ENCODE data around the gene GYS1. TPM values are rescaled to one million over a fixed set of nuclear protein-coding genes. Genes with fewer than 3 reads are reported as not detected.

GYS1 gene
- total RNA-seq, 1 experiment from 2014 or later = 29.7 TPM

- DNase-seq (ENCODE audit: unreplicated experiment) = no peak
- Mint-ChIP-seq H3K27ac (ENCODE audit: low read depth, unreplicated experiment) (no peak overlapping the region), H3K36me3 (ENCODE audit: insufficient read depth, unreplicated experiment) (peaks cover 27% of the 10 kb centered on the region), H3K9me3 (ENCODE audit: unreplicated experiment) (no peaks in the 10 kb centered on the region), H3K27me3 (ENCODE audit: insufficient read depth, unreplicated experiment) (no peaks in the 10 kb centered on the region), H3K4me1 (ENCODE audit: insufficient read depth, unreplicated experiment) (no peaks in the 10 kb centered on the region), H3K4me3 (ENCODE audit: unreplicated experiment) (no peak overlapping the region)
- TF ChIP-seq, protein P1, sequence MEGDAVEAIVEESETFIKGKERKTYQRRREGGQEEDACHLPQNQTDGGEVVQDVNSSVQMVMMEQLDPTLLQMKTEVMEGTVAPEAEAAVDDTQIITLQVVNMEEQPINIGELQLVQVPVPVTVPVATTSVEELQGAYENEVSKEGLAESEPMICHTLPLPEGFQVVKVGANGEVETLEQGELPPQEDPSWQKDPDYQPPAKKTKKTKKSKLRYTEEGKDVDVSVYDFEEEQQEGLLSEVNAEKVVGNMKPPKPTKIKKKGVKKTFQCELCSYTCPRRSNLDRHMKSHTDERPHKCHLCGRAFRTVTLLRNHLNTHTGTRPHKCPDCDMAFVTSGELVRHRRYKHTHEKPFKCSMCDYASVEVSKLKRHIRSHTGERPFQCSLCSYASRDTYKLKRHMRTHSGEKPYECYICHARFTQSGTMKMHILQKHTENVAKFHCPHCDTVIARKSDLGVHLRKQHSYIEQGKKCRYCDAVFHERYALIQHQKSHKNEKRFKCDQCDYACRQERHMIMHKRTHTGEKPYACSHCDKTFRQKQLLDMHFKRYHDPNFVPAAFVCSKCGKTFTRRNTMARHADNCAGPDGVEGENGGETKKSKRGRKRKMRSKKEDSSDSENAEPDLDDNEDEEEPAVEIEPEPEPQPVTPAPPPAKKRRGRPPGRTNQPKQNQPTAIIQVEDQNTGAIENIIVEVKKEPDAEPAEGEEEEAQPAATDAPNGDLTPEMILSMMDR (IDR thresholded peaks at IDR 0.05; ENCODE audit: unreplicated experiment) = no peak
- ChIA-PET POLR2A (interaction anchor here (1.6 to 1.7 kb wide), 2 partner anchors 14 to 19 kb away, joined by 4 to 5 read pairs; partner anchors contain the start of gene NUCB1), CTCF (interaction anchor here (1.8 kb wide), 1 partner anchor 14 kb away, joined by 5 read pairs; the partner anchor contains the start of gene DHDH)
- intact Hi-C loops (cut with micrococcal nuclease) = no loop called here
- no TSS peak for BruUV-seq (replicated peaks)
These were observed 74.3 kb downstream of the GYS1 start for GRCh38 chr19:48918801-48919247.

Small RNAs within 50 kb of the gene (microRNA-seq; reads per million reads assigned to microRNA genes)
- gene MIR6798 = 0.53 reads per million

Other genes starting within 250 kb of the GYS1 start
- 3.5 and 4.2 TPM in 2 replicates for gene IZUMO1, start 246.4 kb downstream of the GYS1 start, total RNA-seq (2022)
- 10.5 and 14.7 TPM in 2 replicates for gene FUT1, start 240.7 kb downstream of the GYS1 start, total RNA-seq (2022)
- 0.49 and 0.93 TPM in 2 replicates for gene FGF21, start 237.8 kb downstream of the GYS1 start, total RNA-seq (2022)
- 40.7 and 48.2 TPM in 2 replicates for gene BCAT2, start 182.3 kb downstream of the GYS1 start, total RNA-seq (2022)
- gene HSD17B14, start 156.8 kb downstream of the GYS1 start, total RNA-seq (2022) = 0.26 and 0.32 TPM in 2 replicates
- 10.1 and 11.9 TPM in 2 replicates for gene PLEKHA4, start 124.7 kb downstream of the GYS1 start, total RNA-seq (2022)
- gene PPP1R15A, start 120.9 kb downstream of the GYS1 start, total RNA-seq (2022) = 207 and 248 TPM in 2 replicates
- gene TULP2, start 94.6 kb downstream of the GYS1 start, total RNA-seq (2022) = not detected in 2 replicates
- 61.4 and 76.8 TPM in 2 replicates for gene NUCB1, start 93.0 kb downstream of the GYS1 start, total RNA-seq (2022)
- gene DHDH, start 59.6 kb downstream of the GYS1 start, total RNA-seq (2022) = not detected in 2 replicates
- gene BAX, start 38.4 kb downstream of the GYS1 start, total RNA-seq (2022) = 130 and 152 TPM in 2 replicates
- 275 and 390 TPM in 2 replicates for gene FTL, start 28.0 kb downstream of the GYS1 start, total RNA-seq (2022)
- 126 and 156 TPM in 2 replicates for gene RUVBL2, start 578 bp upstream of the GYS1 start, total RNA-seq (2022)
- gene LHB, start 23.8 kb upstream of the GYS1 start, total RNA-seq (2022) = not detected in 2 replicates
- not detected in 2 replicates for gene CGB3, start 31.0 kb upstream of the GYS1 start, total RNA-seq (2022)
- not detected in 2 replicates for gene CGB2, start 38.6 kb upstream of the GYS1 start, total RNA-seq (2022)
- not detected in 2 replicates for gene CGB1, start 43.6 kb upstream of the GYS1 start, total RNA-seq (2022)
- not detected in 2 replicates for gene CGB5, start 50.5 kb upstream of the GYS1 start, total RNA-seq (2022)
- 1.3 TPM in 1 of 2 replicates, not detected in the other for gene CGB8, start 55.8 kb upstream of the GYS1 start, total RNA-seq (2022)
- gene CGB7, start 64.4 kb upstream of the GYS1 start, total RNA-seq (2022) = 2.3 and 2.5 TPM in 2 replicates
- gene NTF4, start 71.5 kb upstream of the GYS1 start, total RNA-seq (2022) = 6.0 and 7.8 TPM in 2 replicates
- not detected in 2 replicates for gene KCNA7, start 79.4 kb upstream of the GYS1 start, total RNA-seq (2022)
- 199 and 200 TPM in 2 replicates for gene SNRNP70, start 92.1 kb upstream of the GYS1 start, total RNA-seq (2022)
- 2.6 and 3.2 TPM in 2 replicates for gene LIN7B, start 121.1 kb upstream of the GYS1 start, total RNA-seq (2022)
- gene C19orf73, start 125.8 kb upstream of the GYS1 start, total RNA-seq (2022) = 2.4 and 3.2 TPM in 2 replicates
- 6.7 and 8.0 TPM in 2 replicates for gene PPFIA3, start 126.2 kb upstream of the GYS1 start, total RNA-seq (2022)
- not detected in 2 replicates for gene HRC, start 162.1 kb upstream of the GYS1 start, total RNA-seq (2022)
- 21.2 and 21.4 TPM in 2 replicates for gene TRPM4, start 164.5 kb upstream of the GYS1 start, total RNA-seq (2022)